ENCODE measurements around the gene NSMCE4A. TPM values are rescaled to one million over a fixed set of nuclear protein-coding genes. Genes with fewer than 3 reads are reported as not detected.

Gene NSMCE4A
- polyA plus RNA-seq, 3 donors: 34.6 to 47.2 (median 38.1) TPM

GRCh38 chr10:121952226-121952625 lies 22.8 kb downstream of the NSMCE4A start:
- Histone ChIP-seq H3K36me3 (replicated peaks in 1 of 2; ENCODE audit: control insufficient read depth in 1 of 2, insufficient read depth in 2 of 2, low read length in 2 of 2) (peaks cover 3 to 16% of the 10 kb centered on the region in 2 donors), H3K27ac (ENCODE audit: low read depth in 1 of 2, low read length in 2 of 2) (no peak overlapping the region), H3K27me3 (ENCODE audit: control insufficient read depth in 2 of 2, insufficient read depth in 2 of 2, low read length in 2 of 2) (no peaks in the 10 kb centered on the region), H4K20me1 (ENCODE audit: insufficient read depth, low read length) (no peaks in the 10 kb centered on the region), H2AFZ (ENCODE audit: insufficient read depth, low read depth, low read length, poor library complexity, severe bottlenecking) (no peak overlapping the region), H3K9me3 (replicated peaks in 1 of 2; ENCODE audit: control insufficient read depth in 1 of 2, insufficient read depth in 1 of 2, low read length in 2 of 2) (no peaks in the 10 kb centered on the region), H3K4me2 (replicated peaks; ENCODE audit: extremely low read depth, low read length, poor library complexity, severe bottlenecking) (no peak overlapping the region), H3K4me3 (replicated peaks in 1 of 3; ENCODE audit: low read depth in 2 of 3, low read length in 3 of 3) (no peak overlapping the region), H3K79me2 (ENCODE audit: insufficient read depth, low read length) (no peaks in the 10 kb centered on the region), H3K9ac (ENCODE audit: insufficient read depth, low read length, poor library complexity, severe bottlenecking) (no peak overlapping the region), H3K4me1 (ENCODE audit: control insufficient read depth in 1 of 2, insufficient read depth in 2 of 2, low read length in 2 of 2) (no peaks in the 10 kb centered on the region)
- TF ChIP-seq CTCF (IDR thresholded peaks at IDR 0.05): no peak
- intact Hi-C loops (cut with micrococcal nuclease): no loop called here
- Mint-ChIP-seq H3K27ac (no peak overlapping the region), H3K4me1 (no peaks in the 10 kb centered on the region), H3K36me3 (peaks cover 21 to 28% of the 10 kb centered on the region in 2 donors), H3K27me3 (ENCODE audit: low read depth in 3 of 3) (no peaks in the 10 kb centered on the region), H3K4me3 (no peak overlapping the region), H3K9me3 (peaks cover 0 to 2% (median 0%) of the 10 kb centered on the region in 7 donors)
- DNase-seq: no peak
- 100% methylated on average over 3 of the region's 5 CpGs for WGBS (ENCODE audit: insufficient coverage)

DNA sequence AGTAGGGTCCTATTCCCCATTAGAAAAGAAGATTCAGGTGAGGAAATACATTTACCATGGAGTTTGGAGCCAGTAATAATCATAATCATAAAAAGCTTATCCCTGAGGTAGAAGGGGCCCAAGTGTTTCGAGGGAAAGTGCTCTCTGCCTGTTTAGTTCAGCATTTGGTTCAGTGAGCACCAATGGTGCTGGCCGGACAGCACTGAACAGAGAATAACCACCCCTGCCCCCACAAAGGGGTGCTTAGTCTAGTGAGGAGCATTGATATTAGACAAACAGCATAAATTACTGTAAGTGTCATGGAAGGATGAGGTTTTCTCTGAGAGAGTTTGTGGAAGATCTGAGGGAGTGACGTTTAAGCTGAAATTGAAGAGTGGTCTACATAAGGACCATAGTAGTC lies 25.6 kb downstream of the NSMCE4A start:
- H3K27me3 Mint-ChIP-seq (ENCODE audit: low read depth in 3 of 3): peaks cover 0 to 2% (median 0%) of the 10 kb centered on the region in 3 donors
- peaks cover 3% of the 10 kb centered on the region for H3K4me1 Mint-ChIP-seq
- WGBS (ENCODE audit: insufficient coverage): 100% methylated on average over 1 of the region's 3 CpGs
- Histone ChIP-seq H3K79me2 (ENCODE audit: insufficient read depth, low read length) (no peaks in the 10 kb centered on the region), H3K9ac (ENCODE audit: insufficient read depth, low read length, poor library complexity, severe bottlenecking) (no peak overlapping the region), H3K36me3 (replicated peaks in 1 of 2; ENCODE audit: control insufficient read depth in 1 of 2, insufficient read depth in 2 of 2, low read length in 2 of 2) (no peaks in the 10 kb centered on the region), H2AFZ (ENCODE audit: insufficient read depth, low read depth, low read length, poor library complexity, severe bottlenecking) (no peak overlapping the region), H3K4me2 (replicated peaks; ENCODE audit: extremely low read depth, low read length, poor library complexity, severe bottlenecking) (no peak overlapping the region), H4K20me1 (ENCODE audit: insufficient read depth, low read length) (no peaks in the 10 kb centered on the region), H3K4me3 (replicated peaks in 1 of 3; ENCODE audit: low read depth in 2 of 3, low read length in 3 of 3) (no peak overlapping the region), H3K9me3 (replicated peaks in 1 of 2; ENCODE audit: control insufficient read depth in 1 of 2, insufficient read depth in 1 of 2, low read length in 2 of 2) (no peaks in the 10 kb centered on the region), H3K27me3 (ENCODE audit: control insufficient read depth in 2 of 2, insufficient read depth in 2 of 2, low read length in 2 of 2) (no peaks in the 10 kb centered on the region), H3K27ac (ENCODE audit: low read depth in 1 of 2, low read length in 2 of 2) (no peak overlapping the region), H3K4me1 (ENCODE audit: control insufficient read depth in 1 of 2, insufficient read depth in 2 of 2, low read length in 2 of 2) (no peaks in the 10 kb centered on the region)
- TF ChIP-seq CTCF (IDR thresholded peaks at IDR 0.05): no peak
- H3K36me3 Mint-ChIP-seq: peaks cover 0 to 7% of the 10 kb centered on the region in 2 donors
- no peak overlapping the region for H3K27ac Mint-ChIP-seq
- H3K9me3 Mint-ChIP-seq: peaks cover 0 to 2% (median 0%) of the 10 kb centered on the region in 7 donors
- no peak for DNase-seq
- intact Hi-C loops (cut with micrococcal nuclease): no loop called here
- H3K4me3 Mint-ChIP-seq: no peak overlapping the region
